Caco-2 (cell line): Measurements from ENCODE around the gene CSF3. TPM values are rescaled to one million over a fixed set of nuclear protein-coding genes. Genes with fewer than 3 reads are reported as not detected.

Source experiments
- BruUV-seq: library from RNA; stranded (reverse); fragments of 400-500 nt; replicated peaks from 2 replicates; lab custom pipeline; 2021; lab: Mats Ljungman, UMichigan
- CTCF ChIA-PET: fragments of 300-600 bp; sonication (Branson Sonifier 250); formaldehyde crosslinking; loops from one replicate; lab custom pipeline; 2022; ENCODE audit warnings: antibody characterized with exemption; lab: Charles Lee
- POLR2A ChIA-PET: fragments of 300-600 bp; sonication (Branson Sonifier 250); formaldehyde crosslinking; loops from one replicate; lab custom pipeline; 2022; ENCODE audit warnings: antibody characterized with exemption; lab: Charles Lee
- DNase-seq, 2 experiments: peaks; one replicate each; pipeline versions ENCODE4 v3.0.0 to v3.0.0-alpha.2; 2020 to 2022
- H3K27me3 ChIP-seq: replicated peaks from 2 replicates; pipeline ENCODE4 v1.6.0; 2011; ENCODE audit warnings: low read length; ENCODE audit not compliant: control insufficient read depth, insufficient read depth
- H3K36me3 ChIP-seq: 2 replicates; pipeline ENCODE4 v1.5.1; 2011; ENCODE audit warnings: low read length; ENCODE audit not compliant: control insufficient read depth, insufficient read depth
- H3K4me1 ChIP-seq: fragments of 250-450 bp; sonication (Bioruptor Pico); 2 replicates; pipeline ENCODE4 v1.5.1; 2020; ENCODE audit warnings: mild to moderate bottlenecking
- H3K4me3 ChIP-seq: 2 replicates; pipeline ENCODE4 v1.5.1; 2011; ENCODE audit warnings: low read depth, mild to moderate bottlenecking, control low read depth, low read length
- H3K9me3 ChIP-seq: fragments of 250-450 bp; sonication (Bioruptor Pico); 2 replicates; pipeline ENCODE4 v1.5.1; 2020; ENCODE audit warnings: mild to moderate bottlenecking, moderate library complexity
- H3K27ac Mint-ChIP-seq: one replicate; pipeline ENCODE4 v1.8.0; 2022; ENCODE audit warnings: mixed read lengths; ENCODE audit not compliant: unreplicated experiment
- H3K27me3 Mint-ChIP-seq: one replicate; pipeline ENCODE4 v1.8.0; 2022; ENCODE audit warnings: mixed read lengths; ENCODE audit not compliant: insufficient read depth, unreplicated experiment
- H3K36me3 Mint-ChIP-seq: one replicate; pipeline ENCODE4 v1.8.0; 2022; ENCODE audit warnings: mild to moderate bottlenecking, mixed read lengths; ENCODE audit not compliant: insufficient read depth, unreplicated experiment
- H3K4me1 Mint-ChIP-seq: one replicate; pipeline ENCODE4 v1.8.0; 2022; ENCODE audit warnings: low read depth, mixed read lengths; ENCODE audit not compliant: unreplicated experiment
- H3K4me3 Mint-ChIP-seq: one replicate; pipeline ENCODE4 v1.8.0; 2022; ENCODE audit warnings: mild to moderate bottlenecking, moderate library complexity, mixed read lengths; ENCODE audit not compliant: unreplicated experiment
- H3K9me3 Mint-ChIP-seq: one replicate; pipeline ENCODE4 v1.8.0; 2022; ENCODE audit warnings: mixed read lengths; ENCODE audit not compliant: unreplicated experiment
- CTCF ChIP-seq, 2 experiments: fragments of 200-600 bp in 1 of 2; IDR thresholded peaks; 1 replicate in 1 of 2; 2 replicates in 1 of 2; pipeline versions ENCODE4 v1.5.1 to v1.8.0; 2011 to 2022; ENCODE audit warnings: antibody characterized with exemption in 1 of 2, control low read depth in 1 of 2, inconsistent platforms in 1 of 2, low read depth in 1 of 2, low read length in 1 of 2, mild to moderate bottlenecking in 1 of 2, moderate library complexity in 1 of 2; ENCODE audit not compliant: insufficient read depth in 1 of 2, severe bottlenecking in 1 of 2, unreplicated experiment in 1 of 2
- intact Hi-C: fragments of 100-400 bp; cut with micrococcal nuclease; formaldehyde crosslinking; loops from one replicate; pipeline ENCODE4 v1.10.0; 2022; ENCODE audit not compliant: unreplicated experiment
- total RNA-seq: library from RNA; stranded (reverse); gene quantifications from 2 replicates; pipeline ENCODE4 v1.2.3, GENCODE V29; 2022

CSF3 gene
- total RNA-seq, 1 experiment from 2014 or later = not detected

GRCh38 chr17:40023590-40024292, 8.5 kb downstream of the CSF3 start:
- Histone ChIP-seq H3K36me3 (peaks cover 6% of the 10 kb centered on the region), H3K9me3 (no peaks in the 10 kb centered on the region), H3K4me3 (no peak overlapping the region), H3K4me1 (no peaks in the 10 kb centered on the region), H3K27me3 (no peaks in the 10 kb centered on the region)
- Mint-ChIP-seq H3K4me1 (peaks cover 6% of the 10 kb centered on the region), H3K27me3 (no peaks in the 10 kb centered on the region), H3K36me3 (peaks cover 64% of the 10 kb centered on the region), H3K9me3 (no peaks in the 10 kb centered on the region), H3K27ac (no peak overlapping the region), H3K4me3 (no peak overlapping the region)
- POLR2A ChIA-PET = no interaction called here
- TF ChIP-seq CTCF (IDR thresholded peaks at IDR 0.05; ENCODE audit: insufficient read depth in 1 of 2, low read depth in 1 of 2, low read length in 1 of 2, severe bottlenecking in 1 of 2, unreplicated experiment in 1 of 2) = no peak
- DNase-seq = no peak
- CTCF ChIA-PET = no interaction called here
- intact Hi-C loops = no loop called here
- BruUV-seq = no TSS peak

- H3K36me3 ChIP-seq = peaks cover 6% of the 10 kb centered on the region
- ChIA-PET CTCF (no interaction called here), POLR2A (no interaction called here)
- no peak overlapping the region for H3K4me3 ChIP-seq
- no peaks in the 10 kb centered on the region for H3K27me3 Mint-ChIP-seq
- no peak overlapping the region for H3K27ac Mint-ChIP-seq
- DNase-seq = no peak
- no peaks in the 10 kb centered on the region for H3K9me3 ChIP-seq
- intact Hi-C loops = no loop called here
- no peaks in the 10 kb centered on the region for H3K4me1 ChIP-seq
- no peak for TF ChIP-seq CTCF (IDR thresholded peaks at IDR 0.05; ENCODE audit: insufficient read depth in 1 of 2, low read depth in 1 of 2, low read length in 1 of 2, severe bottlenecking in 1 of 2, unreplicated experiment in 1 of 2)
- peaks cover 64% of the 10 kb centered on the region for H3K36me3 Mint-ChIP-seq
- H3K4me1 Mint-ChIP-seq = peaks cover 6% of the 10 kb centered on the region
- no peaks in the 10 kb centered on the region for H3K27me3 ChIP-seq
- no peak overlapping the region for H3K4me3 Mint-ChIP-seq
- no peaks in the 10 kb centered on the region for H3K9me3 Mint-ChIP-seq
- no TSS peak for BruUV-seq
Measured at GRCh38 chr17:40024901-40025300, 9.7 kb downstream of the CSF3 start.

GRCh38 chr17:40025559-40025958, 10.3 kb downstream of the CSF3 start:
- H3K36me3 ChIP-seq = peaks cover 6% of the 10 kb centered on the region
- intact Hi-C loops = no loop called here
- no peak overlapping the region for H3K4me3 Mint-ChIP-seq
- peaks cover 6% of the 10 kb centered on the region for H3K4me1 Mint-ChIP-seq
- BruUV-seq = no TSS peak
- no peaks in the 10 kb centered on the region for H3K27me3 ChIP-seq
- no peak overlapping the region for H3K27ac Mint-ChIP-seq
- no peaks in the 10 kb centered on the region for H3K27me3 Mint-ChIP-seq
- TF ChIP-seq CTCF (IDR thresholded peaks at IDR 0.05; ENCODE audit: insufficient read depth in 1 of 2, low read depth in 1 of 2, low read length in 1 of 2, severe bottlenecking in 1 of 2, unreplicated experiment in 1 of 2) = no peak
- no peaks in the 10 kb centered on the region for H3K9me3 ChIP-seq
- peaks cover 66% of the 10 kb centered on the region for H3K36me3 Mint-ChIP-seq
- CTCF ChIA-PET = no interaction called here
- no peak overlapping the region for H3K4me3 ChIP-seq
- POLR2A ChIA-PET = no interaction called here
- DNase-seq = no peak
- H3K4me1 ChIP-seq = no peaks in the 10 kb centered on the region
- H3K9me3 Mint-ChIP-seq = no peaks in the 10 kb centered on the region
